Measurements from ENCODE around the gene IMPDH1.
A peak's percentile ranks its signal among the peaks of the same experiment; 100 is the strongest.

The IMPDH1 gene

GRCh38 chr7:128403676-128404075, 6.1 kb downstream of the IMPDH1 start:
- DNase-seq (ENCODE audit: extremely low spot score) = no peak
- ChIA-PET POLR2A (no interaction called here), CTCF (interaction anchor here (5.6 to 42.8 kb wide), 3 partner anchors 5 to 57 kb away, joined by 26 to 963 read pairs (median 963); partner anchors contain the start of gene IMPDH1)
- TF ChIP-seq CTCF (IDR thresholded peaks at IDR 0.05; ENCODE audit: control extremely low read depth, extremely low read depth, low read depth, missing control alignments) = no peak

- no peak for TF ChIP-seq CTCF (IDR thresholded peaks at IDR 0.05; ENCODE audit: control extremely low read depth, extremely low read depth, low read depth, missing control alignments)
- ChIA-PET POLR2A (no interaction called here), CTCF (interaction anchor here (5.6 to 42.8 kb wide), 3 partner anchors 3 to 58 kb away, joined by 26 to 963 read pairs (median 963); partner anchors contain the start of gene IMPDH1)
- DNase-seq (ENCODE audit: extremely low spot score) = no peak
Observed at GRCh38 chr7:128402356-128402755, 7.4 kb downstream of the IMPDH1 start.

- POLR2A ChIA-PET = no interaction called here
- DNase-seq (ENCODE audit: extremely low spot score) = no peak
- TF ChIP-seq CTCF (IDR thresholded peaks at IDR 0.05; ENCODE audit: control extremely low read depth, extremely low read depth, low read depth, missing control alignments) = no peak
- CTCF ChIA-PET = interaction anchor here (1.0 to 42.8 kb wide), 7 partner anchors 1 to 460 kb away, joined by 3 to 963 read pairs (median 25); partner anchors contain the start of gene IMPDH1
Observed at GRCh38 chr7:128400566-128400965, 9.2 kb downstream of the IMPDH1 start.

- CTCF ChIA-PET = interaction anchor here (1.1 to 42.8 kb wide), 6 partner anchors 1 to 459 kb away, joined by 3 to 963 read pairs (median 22); partner anchors contain the start of genes IMPDH1 and RBM28
- POLR2A ChIA-PET = interaction anchor here (0.7 kb wide), 1 partner anchor 61 kb away, joined by 4 read pairs; no protein-coding TSS in a partner anchor
- no peak for DNase-seq (ENCODE audit: extremely low spot score)
- no peak for TF ChIP-seq CTCF (IDR thresholded peaks at IDR 0.05; ENCODE audit: control extremely low read depth, extremely low read depth, low read depth, missing control alignments)
Observed at GRCh38 chr7:128399991-128400390, 9.8 kb downstream of the IMPDH1 start.

- ChIA-PET CTCF (interaction anchor here (0.9 to 42.8 kb wide), 8 partner anchors 0 to 62 kb away, joined by 3 to 963 read pairs (median 14); partner anchors contain the start of genes IMPDH1 and RBM28), POLR2A (no interaction called here)
- DNase-seq (ENCODE audit: extremely low spot score) = no peak
- no peak for TF ChIP-seq CTCF (IDR thresholded peaks at IDR 0.05; ENCODE audit: control extremely low read depth, extremely low read depth, low read depth, missing control alignments)
Observed at GRCh38 chr7:128398841-128399135, 11.0 kb downstream of the IMPDH1 start.

- peak; percentile 58 for DNase-seq (ENCODE audit: extremely low spot score)
- CTCF ChIA-PET = interaction anchor here (0.9 to 42.8 kb wide), 14 partner anchors 1 to 340 kb away, joined by 3 to 963 read pairs (median 5); partner anchors contain the start of genes HILPDA, IMPDH1 and RBM28
- peak; percentile 70 for TF ChIP-seq CTCF (IDR thresholded peaks at IDR 0.05; ENCODE audit: control extremely low read depth, extremely low read depth, low read depth, missing control alignments)
- POLR2A ChIA-PET = no interaction called here
Observed at GRCh38 chr7:128398016-128398840, 11.6 kb downstream of the IMPDH1 start.
